SK-N-MC (cell line): ENCODE measurements around the gene KIFC3.

Source experiments
- EZH2 ChIP-seq: fragments of 200-600 bp; sonication (generic); IDR thresholded peaks from one replicate; pipeline ENCODE4 v1.6.1; 2017; ENCODE audit warnings: antibody characterized with exemption
- POLR2AphosphoS5 ChIP-seq: IDR thresholded peaks from 2 replicates; pipeline ENCODE4 v1.6.1; 2012; ENCODE audit warnings: mild to moderate bottlenecking, low read depth, low read length, borderline replicate concordance

DNA sequence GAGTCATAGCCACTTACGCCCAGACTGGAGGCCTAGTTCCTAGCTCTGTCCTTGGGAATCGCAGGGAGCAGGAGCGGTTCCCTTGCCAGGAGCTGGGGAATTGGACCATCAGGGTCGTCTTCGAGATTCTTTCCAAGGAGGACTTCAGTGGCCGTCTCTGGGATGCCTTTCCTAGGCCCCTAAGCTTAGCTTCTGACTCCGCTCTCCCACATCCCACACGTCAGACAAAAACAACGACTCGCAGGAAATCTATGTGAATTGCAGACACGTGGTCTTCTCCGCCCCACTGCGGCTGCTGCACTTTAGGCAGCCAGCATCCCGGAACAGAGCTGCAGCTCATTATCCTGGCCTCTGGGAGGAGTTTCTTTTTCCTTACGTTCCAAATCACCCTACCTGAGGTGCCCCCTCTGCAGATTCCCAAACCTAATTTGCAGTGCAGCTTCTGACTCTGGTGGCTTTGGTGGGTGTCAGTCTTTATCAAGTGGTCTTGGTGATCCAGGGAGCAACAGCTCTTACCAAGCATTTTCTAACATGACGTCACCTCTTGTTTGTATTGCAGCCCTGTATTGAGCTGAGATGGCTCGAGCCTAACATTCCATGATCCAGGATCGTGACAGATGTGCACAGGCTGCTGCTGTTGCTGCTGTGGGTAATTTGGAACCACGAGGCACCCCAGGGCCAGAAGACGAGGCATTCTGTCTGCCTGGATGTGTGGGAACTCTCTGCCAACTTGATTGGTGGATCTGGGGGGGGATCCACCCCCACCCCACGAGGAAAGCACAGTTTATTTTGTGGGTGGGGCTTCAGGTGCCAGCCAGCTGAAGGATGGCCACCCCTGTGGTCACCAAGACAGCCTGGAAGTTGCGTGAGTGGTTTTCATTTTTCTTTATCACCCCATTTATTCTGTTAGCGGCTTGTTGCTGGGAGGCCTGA is 65.6 kb downstream of the KIFC3 start:
- TF ChIP-seq EZH2 (no peak), POLR2AphosphoS5 (no peak)
